Panc1 (cell line): Measurements from ENCODE around the gene PSMB5. TPM values are rescaled to one million over a fixed set of nuclear protein-coding genes. Genes with fewer than 3 reads are reported as not detected.

Source experiments
- ATAC-seq: fragments of 200-7000 bp; cut with Tn5 transposase; 2 replicates; pipeline ENCODE4 v1.9.1; 2020; ENCODE audit warnings: mild to moderate bottlenecking, moderate library complexity
- BruUV-seq: library from RNA; stranded (reverse); fragments of 400-500 nt; replicated peaks from 2 replicates; lab custom pipeline; 2021; lab: Mats Ljungman, UMichigan
- CTCF ChIA-PET: fragments of 300-600 bp; sonication (Branson Sonifier 250); formaldehyde crosslinking; loops from one replicate; lab custom pipeline; 2022; ENCODE audit warnings: antibody characterized with exemption; lab: Charles Lee
- POLR2A ChIA-PET: fragments of 300-600 bp; sonication (Branson Sonifier 250); formaldehyde crosslinking; loops from one replicate; lab custom pipeline; 2022; ENCODE audit warnings: antibody characterized with exemption; lab: Charles Lee
- DNase-seq: peaks from one replicate; pipeline ENCODE4 v3.0.0-alpha.2; 2010; ENCODE audit warnings: low read depth, low spot score
- H3K27ac ChIP-seq: 2 replicates; pipeline ENCODE4 v1.5.1; 2011; ENCODE audit warnings: mild to moderate bottlenecking, low read length, inconsistent platforms
- H3K27me3 ChIP-seq: fragments of 200-500 bp; sonication (Bioruptor generic); 2 replicates; pipeline ENCODE4 v1.6.0; 2014; ENCODE audit warnings: low read length, inconsistent platforms; ENCODE audit not compliant: control insufficient read depth, insufficient read depth
- H3K36me3 ChIP-seq: fragments of 200-500 bp; sonication (Bioruptor generic); 2 replicates; pipeline ENCODE4 v1.5.1; 2014; ENCODE audit warnings: inconsistent platforms, mild to moderate bottlenecking, low read length, moderate library complexity; ENCODE audit not compliant: control insufficient read depth, insufficient read depth
- H3K4me1 ChIP-seq: 2 replicates; pipeline ENCODE4 v1.5.1; 2011; ENCODE audit warnings: inconsistent platforms, mild to moderate bottlenecking, low read length, moderate library complexity; ENCODE audit not compliant: control insufficient read depth, insufficient read depth
- H3K4me3 ChIP-seq, 2 experiments: 2 replicates each; pipeline ENCODE4 v1.5.1; 2011 to 2012; ENCODE audit warnings: low read depth in 2 of 2, low read length in 2 of 2, mild to moderate bottlenecking in 2 of 2, inconsistent platforms in 1 of 2, moderate library complexity in 1 of 2
- H3K9me3 ChIP-seq: fragments of 200-500 bp; sonication (Bioruptor generic); 2 replicates; pipeline ENCODE4 v1.5.1; 2014; ENCODE audit warnings: low read depth, mild to moderate bottlenecking, inconsistent platforms, low read length, moderate library complexity; ENCODE audit not compliant: control insufficient read depth, insufficient read depth
- POLR2AphosphoS5 ChIP-seq: IDR thresholded peaks from 2 replicates; pipeline ENCODE4 v1.6.1; 2012; ENCODE audit warnings: mild to moderate bottlenecking, low read depth, low read length, moderate library complexity
- REST ChIP-seq, 2 experiments: IDR thresholded peaks; 2 replicates each; pipeline ENCODE4 v1.6.1; 2011 to 2012; ENCODE audit warnings: low read depth in 2 of 2, control low read depth in 1 of 2, low read length in 1 of 2, mild to moderate bottlenecking in 1 of 2, moderate library complexity in 1 of 2; ENCODE audit not compliant: insufficient read depth in 1 of 2
- SIN3A ChIP-seq: IDR thresholded peaks from 2 replicates; pipeline ENCODE4 v1.6.1; 2012; ENCODE audit warnings: low read depth, mild to moderate bottlenecking, low read length, moderate library complexity, borderline replicate concordance; ENCODE audit not compliant: insufficient read depth
- TCF7L2 ChIP-seq: IDR thresholded peaks from 2 replicates; pipeline ENCODE4 v1.6.1; 2011; ENCODE audit warnings: mild to moderate bottlenecking, low read depth, low read length, inconsistent platforms
- in situ Hi-C: cut with HindIII; loops from 2 replicates; pipeline ENCODE4 v1.10.0; 2016; ENCODE audit warnings: low sequenced_read_pairs, low pct_unique_long_range_greater_than_20kb
- intact Hi-C: fragments of 100-400 bp; cut with micrococcal nuclease; formaldehyde crosslinking; loops from one replicate; pipeline ENCODE4 v1.10.0; 2022; ENCODE audit not compliant: unreplicated experiment
- total RNA-seq: library from RNA; stranded (reverse); gene quantifications from one replicate; pipeline ENCODE4 v1.2.1, GENCODE V29; 2021; ENCODE audit not compliant: unreplicated experiment
- TF ChIP-seq, protein P1 (sequence below): fragments of 450-650 bp; IDR thresholded peaks from 2 replicates; pipeline ENCODE4 v1.5.1; 2017; ENCODE audit warnings: mild to moderate bottlenecking

The PSMB5 gene
- total RNA-seq, 1 experiment from 2014 or later = 149 TPM

DNA sequence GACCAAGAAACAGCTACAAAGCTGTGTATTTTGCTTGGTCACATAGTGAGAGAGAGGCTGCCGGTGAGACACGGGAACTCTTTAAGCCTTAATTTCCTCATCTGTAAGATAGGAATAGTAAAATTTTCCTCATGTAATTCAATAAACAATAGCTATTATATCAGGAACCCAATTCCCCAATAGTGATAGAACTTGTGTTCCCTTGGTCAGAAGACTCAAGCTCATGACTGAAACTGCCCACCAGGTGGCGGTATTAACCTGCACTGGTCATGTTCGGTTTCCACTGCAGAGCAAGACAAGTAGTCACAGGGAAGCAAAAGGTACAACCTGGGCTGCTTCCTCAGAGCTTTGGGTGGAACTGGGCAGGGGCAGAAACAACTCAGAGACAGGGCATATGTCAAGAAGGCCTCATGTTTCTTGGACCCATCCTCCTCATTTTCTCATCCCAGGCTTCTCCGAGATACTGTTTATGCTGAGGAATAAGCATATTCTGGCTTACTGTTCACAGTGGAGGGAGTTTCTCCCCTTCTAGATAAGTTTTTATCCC, 48.1 kb downstream of the PSMB5 start:
- Histone ChIP-seq H3K9me3 (no peaks in the 10 kb centered on the region), H3K27ac (no peak overlapping the region), H3K4me3 (no peak overlapping the region), H3K36me3 (no peaks in the 10 kb centered on the region), H3K27me3 (no peaks in the 10 kb centered on the region), H3K4me1 (no peaks in the 10 kb centered on the region)
- TF ChIP-seq, protein P1, sequence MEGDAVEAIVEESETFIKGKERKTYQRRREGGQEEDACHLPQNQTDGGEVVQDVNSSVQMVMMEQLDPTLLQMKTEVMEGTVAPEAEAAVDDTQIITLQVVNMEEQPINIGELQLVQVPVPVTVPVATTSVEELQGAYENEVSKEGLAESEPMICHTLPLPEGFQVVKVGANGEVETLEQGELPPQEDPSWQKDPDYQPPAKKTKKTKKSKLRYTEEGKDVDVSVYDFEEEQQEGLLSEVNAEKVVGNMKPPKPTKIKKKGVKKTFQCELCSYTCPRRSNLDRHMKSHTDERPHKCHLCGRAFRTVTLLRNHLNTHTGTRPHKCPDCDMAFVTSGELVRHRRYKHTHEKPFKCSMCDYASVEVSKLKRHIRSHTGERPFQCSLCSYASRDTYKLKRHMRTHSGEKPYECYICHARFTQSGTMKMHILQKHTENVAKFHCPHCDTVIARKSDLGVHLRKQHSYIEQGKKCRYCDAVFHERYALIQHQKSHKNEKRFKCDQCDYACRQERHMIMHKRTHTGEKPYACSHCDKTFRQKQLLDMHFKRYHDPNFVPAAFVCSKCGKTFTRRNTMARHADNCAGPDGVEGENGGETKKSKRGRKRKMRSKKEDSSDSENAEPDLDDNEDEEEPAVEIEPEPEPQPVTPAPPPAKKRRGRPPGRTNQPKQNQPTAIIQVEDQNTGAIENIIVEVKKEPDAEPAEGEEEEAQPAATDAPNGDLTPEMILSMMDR = peak; percentile 87
- no peak for TF ChIP-seq POLR2AphosphoS5
- CTCF ChIA-PET = interaction anchor here (0.5 to 2.2 kb wide), 16 partner anchors 8 to 118 kb away, joined by 3 to 21 read pairs (median 5); partner anchors contain the start of genes ACIN1, C14orf119 and CIROP
- in situ Hi-C loops (no loop called here), intact Hi-C loops (loop anchor here (1.0 kb wide), 1 partner anchor 72 kb away; no protein-coding TSS in a partner anchor)
- BruUV-seq = no TSS peak
- ATAC-seq = peak; percentile 58
- DNase-seq = peak; percentile 74
- POLR2A ChIA-PET = interaction anchor here (0.5 to 0.9 kb wide), 3 partner anchors 16 to 33 kb away, joined by 3 to 5 read pairs (median 3); no protein-coding TSS in a partner anchor

DNA sequence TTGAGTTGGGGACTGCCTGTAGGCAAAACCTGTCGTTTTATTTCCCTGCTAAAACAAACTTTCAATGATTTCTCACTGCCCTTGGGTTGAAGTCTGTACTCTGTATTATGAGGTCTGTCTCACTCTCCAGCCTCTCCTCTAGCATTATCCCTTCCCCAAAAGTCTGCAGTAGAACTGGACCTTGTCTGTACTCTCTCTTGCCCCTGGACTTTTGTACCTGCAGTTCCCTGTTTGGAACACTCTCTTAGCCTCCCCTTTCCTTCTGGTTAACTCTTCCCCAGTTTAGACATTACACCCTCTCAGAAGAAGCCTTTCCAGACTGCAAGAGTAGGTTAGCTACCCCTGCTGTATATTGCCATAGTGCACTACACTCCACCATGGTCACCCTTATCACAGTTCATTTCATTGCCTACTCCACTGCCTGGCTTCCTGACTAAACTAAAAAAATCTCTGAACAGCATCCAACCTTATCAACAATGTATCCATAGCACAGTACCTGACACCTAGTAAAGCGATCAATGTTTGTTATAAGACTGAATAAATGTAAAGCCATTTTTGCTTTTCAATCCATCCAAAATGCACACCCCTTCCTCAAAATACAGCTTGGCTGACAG, 48.7 kb downstream of the PSMB5 start:
- H3K27ac ChIP-seq = no peak overlapping the region
- H3K27me3 ChIP-seq = no peaks in the 10 kb centered on the region
- no peaks in the 10 kb centered on the region for H3K9me3 ChIP-seq
- intact Hi-C loops = loop anchor here (1.0 kb wide), 1 partner anchor 72 kb away; no protein-coding TSS in a partner anchor
- ChIA-PET CTCF (interaction anchor here (0.5 to 2.2 kb wide), 15 partner anchors 9 to 119 kb away, joined by 3 to 21 read pairs (median 5); partner anchors contain the start of genes ACIN1, C14orf119 and CIROP), POLR2A (interaction anchor here (0.5 kb wide), 1 partner anchor 15 kb away, joined by 5 read pairs; no protein-coding TSS in a partner anchor)
- in situ Hi-C loops = no loop called here
- DNase-seq = no peak
- no peaks in the 10 kb centered on the region for H3K36me3 ChIP-seq
- no peak for ATAC-seq
- H3K4me3 ChIP-seq = no peak overlapping the region
- H3K4me1 ChIP-seq = no peaks in the 10 kb centered on the region
- no peak for TF ChIP-seq POLR2AphosphoS5
- TF ChIP-seq SIN3A = no peak
- TF ChIP-seq, protein P1 = no peak
- no peak for TF ChIP-seq TCF7L2
- TF ChIP-seq REST (IDR thresholded peaks at IDR 0.05; ENCODE audit: insufficient read depth in 1 of 2, low read depth in 2 of 2, low read length in 1 of 2) = no peak
- no TSS peak for BruUV-seq
